Measurements from ENCODE around the gene MBTPS1. TPM values are rescaled to one million over a fixed set of nuclear protein-coding genes. Genes with fewer than 3 reads are reported as not detected.

MBTPS1 gene
- total RNA-seq, 4 donors from 2014 or later = 36.3 to 77.6 (median 53.0) TPM

DNA sequence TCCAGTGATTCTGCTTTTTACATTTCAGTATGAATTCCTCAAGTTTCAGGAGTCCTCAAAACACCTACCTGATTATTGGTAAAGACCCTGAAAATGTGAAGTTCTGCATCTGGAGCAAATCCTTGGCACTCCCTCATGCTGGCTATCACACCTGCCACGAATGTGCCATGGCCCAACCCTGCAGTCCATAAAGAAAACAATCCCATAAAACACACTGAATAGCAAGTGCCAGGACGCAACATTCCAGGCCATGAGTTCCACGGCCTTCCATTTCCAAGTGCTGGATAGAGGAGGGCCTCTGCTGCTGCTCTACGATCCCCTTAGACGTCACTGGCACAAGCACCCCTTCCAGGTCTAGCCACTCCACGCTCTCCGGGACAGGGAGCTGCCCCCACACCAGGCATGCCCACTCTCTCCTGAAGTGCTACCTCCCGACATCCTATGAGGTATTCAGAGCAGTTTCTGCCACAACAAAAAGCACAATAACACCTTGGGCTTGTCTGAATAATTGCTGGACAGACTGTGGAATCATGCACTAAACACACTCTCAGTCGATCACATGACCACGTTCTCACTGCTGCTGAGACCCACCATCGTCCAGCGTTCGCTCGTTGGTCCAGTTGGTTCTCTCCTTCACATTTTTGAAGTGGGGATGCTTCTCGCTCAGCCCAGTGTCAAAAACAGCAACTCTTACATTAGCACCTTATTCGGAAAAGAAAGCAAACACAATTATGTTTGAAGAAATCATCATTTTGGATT is 23.4 kb downstream of the MBTPS1 start:
- Histone ChIP-seq H3K27ac (no peak overlapping the region), H3K36me3 (peaks cover 26 to 98% (median 71%) of the 10 kb centered on the region in 3 donors)

DNA sequence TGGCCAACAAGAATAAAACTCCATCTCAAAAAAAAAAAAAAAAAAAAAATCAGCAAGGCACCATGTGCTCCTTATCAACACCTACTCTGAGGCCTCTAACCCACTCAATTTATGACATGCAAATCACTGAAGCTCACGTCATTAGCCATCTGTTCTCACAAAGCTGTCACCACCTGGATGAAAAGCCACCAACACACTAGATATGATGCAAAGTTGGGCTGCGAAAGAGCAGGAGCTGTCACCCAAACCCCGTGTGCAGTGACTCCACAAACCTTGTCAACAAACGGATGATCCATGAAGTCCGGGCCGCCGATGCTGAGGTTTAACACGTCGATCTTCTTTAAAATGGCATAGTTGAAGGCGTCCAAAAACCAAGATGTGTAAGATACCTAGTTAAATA is 25.3 kb downstream of the MBTPS1 start:
- H3K27ac ChIP-seq = no peak overlapping the region
- peaks cover 0 to 5% (median 0%) of the 10 kb centered on the region in 3 donors for H3K4me1 ChIP-seq
- intact Hi-C loops (cut with DNase I) = no loop called here
- H3K9me3 ChIP-seq = no peaks in the 10 kb centered on the region
- 92 to 95% methylated on average over 10 of the region's 10 CpGs for WGBS, 2 donors
- no peak for DNase-seq
- H3K4me3 ChIP-seq = no peak overlapping the region
- H3K36me3 ChIP-seq = peaks cover 28 to 98% (median 80%) of the 10 kb centered on the region in 3 donors
- H3K27me3 ChIP-seq = no peaks in the 10 kb centered on the region
- TF ChIP-seq POLR2A (IDR thresholded peaks at IDR 0.05) = no peak
- TF ChIP-seq, protein P1, sequence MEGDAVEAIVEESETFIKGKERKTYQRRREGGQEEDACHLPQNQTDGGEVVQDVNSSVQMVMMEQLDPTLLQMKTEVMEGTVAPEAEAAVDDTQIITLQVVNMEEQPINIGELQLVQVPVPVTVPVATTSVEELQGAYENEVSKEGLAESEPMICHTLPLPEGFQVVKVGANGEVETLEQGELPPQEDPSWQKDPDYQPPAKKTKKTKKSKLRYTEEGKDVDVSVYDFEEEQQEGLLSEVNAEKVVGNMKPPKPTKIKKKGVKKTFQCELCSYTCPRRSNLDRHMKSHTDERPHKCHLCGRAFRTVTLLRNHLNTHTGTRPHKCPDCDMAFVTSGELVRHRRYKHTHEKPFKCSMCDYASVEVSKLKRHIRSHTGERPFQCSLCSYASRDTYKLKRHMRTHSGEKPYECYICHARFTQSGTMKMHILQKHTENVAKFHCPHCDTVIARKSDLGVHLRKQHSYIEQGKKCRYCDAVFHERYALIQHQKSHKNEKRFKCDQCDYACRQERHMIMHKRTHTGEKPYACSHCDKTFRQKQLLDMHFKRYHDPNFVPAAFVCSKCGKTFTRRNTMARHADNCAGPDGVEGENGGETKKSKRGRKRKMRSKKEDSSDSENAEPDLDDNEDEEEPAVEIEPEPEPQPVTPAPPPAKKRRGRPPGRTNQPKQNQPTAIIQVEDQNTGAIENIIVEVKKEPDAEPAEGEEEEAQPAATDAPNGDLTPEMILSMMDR (IDR thresholded peaks at IDR 0.05) = no peak

More for the DNA sequence above, 23.4 kb downstream of the MBTPS1 start:
- peaks cover 0 to 20% (median 0%) of the 10 kb centered on the region in 3 donors for H3K4me1 ChIP-seq
- no peak overlapping the region for H3K4me3 ChIP-seq
- no peak for DNase-seq
- H3K27me3 ChIP-seq = no peaks in the 10 kb centered on the region
- H3K9me3 ChIP-seq = no peaks in the 10 kb centered on the region
- 96 to 99% methylated on average over 12 to 14 of the region's 16 CpGs for WGBS, 2 donors
- no peak for TF ChIP-seq POLR2A (IDR thresholded peaks at IDR 0.05)
- TF ChIP-seq, protein P1 (IDR thresholded peaks at IDR 0.05) = no peak
- intact Hi-C loops (cut with DNase I) = no loop called here

DNA sequence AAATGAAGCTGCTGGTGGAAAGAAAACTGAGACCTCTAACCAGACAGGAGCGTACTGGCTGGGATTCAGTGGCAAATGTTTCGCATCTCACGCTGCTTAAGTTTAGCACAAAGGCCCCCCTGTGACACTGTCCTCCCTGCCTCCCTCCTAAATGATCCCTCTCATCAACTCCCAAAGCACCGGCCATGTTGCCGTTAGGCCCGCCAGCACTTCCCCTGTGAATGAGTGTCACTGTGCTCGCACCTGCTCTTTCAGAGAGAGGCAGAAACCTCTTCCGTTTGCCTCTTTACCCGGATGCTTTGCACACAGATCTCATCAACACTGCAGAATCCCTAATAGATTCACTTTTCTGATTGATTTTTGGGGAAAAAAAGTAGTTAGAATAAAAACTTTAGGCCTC is 26.5 kb downstream of the MBTPS1 start:
- intact Hi-C loops (cut with DNase I) = no loop called here
- H3K36me3 ChIP-seq = peaks cover 23 to 100% (median 79%) of the 10 kb centered on the region in 3 donors
- H3K4me3 ChIP-seq = no peak overlapping the region
- TF ChIP-seq, protein P1 (IDR thresholded peaks at IDR 0.05) = no peak
- no peak for TF ChIP-seq POLR2A (IDR thresholded peaks at IDR 0.05)
- H3K27me3 ChIP-seq = no peaks in the 10 kb centered on the region
- H3K27ac ChIP-seq = no peak overlapping the region
- no peaks in the 10 kb centered on the region for H3K4me1 ChIP-seq
- H3K9me3 ChIP-seq = no peaks in the 10 kb centered on the region
- WGBS, 2 donors = 89 to 90% methylated on average over 9 of the region's 9 CpGs
- DNase-seq = no peak

DNA sequence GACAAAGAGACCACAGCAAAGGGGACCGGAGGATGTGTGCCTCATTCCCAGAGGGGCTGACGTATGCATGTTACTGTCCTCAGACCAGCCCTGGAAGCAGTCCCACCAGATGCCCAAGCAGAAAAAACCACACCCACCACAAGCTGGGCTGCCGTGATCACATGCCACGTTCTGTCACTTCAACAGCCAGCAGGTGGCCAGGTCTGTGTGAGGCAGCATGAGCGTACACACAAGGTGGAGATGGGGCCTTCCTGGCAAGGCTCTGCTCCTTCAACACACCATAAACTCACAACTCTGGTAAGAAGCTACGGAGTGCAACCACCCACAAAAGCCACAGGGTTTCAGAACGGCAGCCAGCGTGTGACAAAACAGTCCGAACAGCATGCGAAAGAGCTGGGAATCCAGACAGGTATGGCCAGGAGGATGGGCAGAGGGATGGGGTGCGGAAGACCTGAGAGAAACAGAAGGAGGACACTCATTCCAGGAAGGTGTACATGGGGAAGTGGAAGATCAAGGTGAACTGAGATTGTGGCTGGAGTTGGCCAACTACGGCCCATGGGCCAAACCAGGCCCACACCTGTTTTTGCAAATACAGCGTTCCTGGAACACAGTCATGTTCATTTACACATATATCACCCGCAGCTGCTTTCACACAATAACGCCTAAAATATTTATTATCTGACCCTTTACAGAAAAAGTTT is 27.9 kb downstream of the MBTPS1 start:
- Histone ChIP-seq H3K9me3 (no peaks in the 10 kb centered on the region), H3K36me3 (peaks cover 20 to 100% (median 73%) of the 10 kb centered on the region in 3 donors), H3K27me3 (no peaks in the 10 kb centered on the region), H3K27ac (no peak overlapping the region), H3K4me3 (no peak overlapping the region), H3K4me1 (no peaks in the 10 kb centered on the region)
- no peak for DNase-seq
- WGBS, 2 donors = 67 to 74% methylated on average over 10 to 12 of the region's 15 CpGs
- intact Hi-C loops (cut with DNase I) = loop anchor here (10.0 kb wide), 1 partner anchor 96 kb away; the partner anchor contains the start of gene TAF1C
- TF ChIP-seq POLR2A (IDR thresholded peaks at IDR 0.05) = no peak
- TF ChIP-seq, protein P1 (IDR thresholded peaks at IDR 0.05) = peak in 1 of 6 experiments; percentile 16

All from esophagus squamous epithelium (tissue), 5 donors.